C4-2B (cell line): ENCODE results near the gene TMEM80.
"Not testable (repeated sequence)": the region's sequence is repeated elsewhere in the genome, so short reads cannot be mapped to it uniquely, and the experiment has no call there.

ENCODE experiments used
- CTCF ChIP-seq: fragments of 450-650 bp; conservative IDR thresholded peaks from 2 replicates; pipeline ENCODE4 v1.5.1; 2017; ENCODE audit warnings: mild to moderate bottlenecking
- ZFX ChIP-seq: fragments of 450-650 bp; IDR thresholded peaks from 2 replicates; pipeline ENCODE4 v1.6.1; 2017

GRCh38 chr11:734541-734940 is 38.9 kb downstream of the TMEM80 start:
- not testable (repeated sequence) for TF ChIP-seq CTCF, ZFX
